GM23248 (cell line): ENCODE results near the gene TENM3.

Experiments
- EZH2 ChIP-seq: fragments of 200-600 bp; sonication (generic); IDR thresholded peaks from 2 replicates; pipeline ENCODE4 v1.6.1; 2018; ENCODE audit warnings: antibody characterized with exemption, mild to moderate bottlenecking; ENCODE audit not compliant: insufficient read depth, poor library complexity, severe bottlenecking
- EZH2phosphoT487 ChIP-seq: fragments of 200-600 bp; sonication (generic); IDR thresholded peaks from 2 replicates; pipeline ENCODE4 v1.6.1; 2018; ENCODE audit warnings: antibody characterized with exemption, moderate library complexity, mild to moderate bottlenecking, low read depth; ENCODE audit not compliant: insufficient read depth

DNA sequence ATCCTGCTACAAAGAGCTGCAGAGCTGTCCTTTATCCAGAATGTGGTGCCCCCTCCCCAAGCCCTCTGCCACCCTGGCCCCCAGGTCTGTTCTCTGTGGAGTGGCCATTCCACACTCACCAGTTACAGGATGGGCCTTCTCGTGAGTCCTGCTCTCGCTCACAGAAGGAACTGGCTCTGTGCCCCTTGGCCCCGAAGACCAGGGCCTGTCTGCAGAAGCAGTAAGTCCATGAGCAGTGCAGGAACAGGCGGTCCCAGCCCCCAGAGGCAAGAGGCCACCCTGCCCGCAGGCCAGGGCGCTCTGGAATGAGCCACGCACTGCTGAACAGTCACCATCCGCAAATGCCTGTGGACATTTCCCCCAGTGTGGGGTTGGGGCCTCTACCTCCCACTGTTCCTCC is 581.8 kb downstream of the TENM3 start:
- TF ChIP-seq EZH2 (no peak), EZH2phosphoT487 (no peak)
